T47D (cell line): ENCODE results near the gene ERGIC3.
"Not testable (repeated sequence)": the region's sequence is repeated elsewhere in the genome, so short reads cannot be mapped to it uniquely, and the experiment has no call there.

ENCODE experiments used
- DNase-seq, 2 experiments: peaks; one replicate each; pipeline versions ENCODE4 v3.0.0 to v3.0.0-alpha.2; 2011 to 2012; ENCODE audit warnings: low read depth in 1 of 2, low spot score in 1 of 2
- JUND ChIP-seq: IDR thresholded peaks from 2 replicates; pipeline ENCODE4 v1.6.1; 2012; ENCODE audit warnings: low read depth
- in situ Hi-C: cut with HindIII; loops from 2 replicates; pipeline ENCODE4 v1.10.0; 2016; ENCODE audit warnings: low sequenced_read_pairs, low pct_unique_long_range_greater_than_20kb

ERGIC3 gene

DNA sequence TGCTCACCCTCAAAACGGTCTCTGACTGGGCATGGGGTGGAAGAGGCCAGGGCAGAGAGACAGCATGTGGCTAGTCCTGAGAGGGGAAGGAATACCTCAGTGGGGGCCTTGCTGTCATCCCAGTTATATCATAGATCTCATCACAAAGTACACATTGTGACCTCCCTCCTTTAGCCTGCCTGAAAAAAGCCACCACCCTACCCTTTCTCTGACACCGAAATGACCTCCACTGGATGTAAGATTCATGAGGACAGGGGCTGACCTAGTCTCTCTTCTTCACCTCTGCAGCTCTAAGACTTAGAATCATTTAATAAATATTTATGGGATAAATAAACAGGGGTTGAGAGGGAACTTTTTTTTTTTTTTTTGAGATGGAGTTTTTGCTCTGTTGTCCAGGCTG lies 12.3 kb upstream of the ERGIC3 start, which contains the start of gene C20orf173:
Gene C20orf173, minus strand, starts transcription at position 101 of the 400 bp plus-strand sequence. CDS start 279 bp downstream, outside the sequence.
- in situ Hi-C loops, result no loop called here
- TF ChIP-seq JUND, result no peak
- no peak for DNase-seq

- no peak for DNase-seq
- TF ChIP-seq JUND, result no peak
- in situ Hi-C loops, result no loop called here
Observed at GRCh38 chr20:35539756-35540212, 2.1 kb upstream of the ERGIC3 start.

- in situ Hi-C loops, result no loop called here
- DNase-seq, result no peak
- no peak for TF ChIP-seq JUND
Observed at GRCh38 chr20:35541118-35541782, 628 bp upstream of the ERGIC3 start.

DNA sequence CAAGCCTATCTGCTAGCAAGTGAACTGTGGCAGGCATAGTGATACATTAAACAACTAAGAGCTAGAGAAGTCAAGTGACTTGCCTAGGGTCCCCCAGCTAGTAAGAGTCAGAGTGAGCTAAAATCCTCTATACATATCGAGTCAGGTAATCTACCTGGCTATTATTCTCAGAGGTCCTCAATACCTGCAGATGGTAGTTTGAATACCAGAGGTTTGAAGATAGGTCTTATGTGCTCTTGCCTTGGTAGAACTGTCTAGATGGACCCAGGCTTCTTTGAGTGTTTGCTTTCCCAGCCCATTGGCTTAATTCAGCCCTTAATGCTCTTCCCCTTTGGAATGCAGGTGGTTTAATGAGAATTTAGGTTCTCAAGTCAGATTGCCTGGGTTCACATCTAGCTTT lies 1.1 kb downstream of the ERGIC3 start:
- no peak for TF ChIP-seq JUND
- in situ Hi-C loops, result no loop called here
- DNase-seq, result no peak

DNA sequence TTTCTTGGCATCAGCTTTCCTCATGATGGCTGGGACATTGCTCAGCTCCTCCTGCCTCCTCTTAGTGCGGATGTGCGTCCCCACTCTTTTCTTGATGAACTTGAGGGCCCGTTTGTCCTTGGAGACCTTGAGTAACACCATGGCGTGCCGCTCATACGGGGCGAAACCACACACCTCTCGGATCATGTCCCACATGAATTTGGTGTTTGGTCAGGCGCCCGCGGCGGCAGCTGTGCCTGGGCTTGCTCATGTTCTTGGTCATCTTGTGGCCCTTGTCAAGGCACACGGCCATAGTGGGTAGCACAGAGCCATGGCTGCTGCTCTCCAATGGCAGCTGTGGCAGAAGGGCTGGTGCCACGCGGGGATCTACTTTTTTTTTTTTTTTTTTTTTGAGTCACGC lies 2.6 kb downstream of the ERGIC3 start:
- DNase-seq, result no peak
- no peak for TF ChIP-seq JUND
- in situ Hi-C loops, result no loop called here

DNA sequence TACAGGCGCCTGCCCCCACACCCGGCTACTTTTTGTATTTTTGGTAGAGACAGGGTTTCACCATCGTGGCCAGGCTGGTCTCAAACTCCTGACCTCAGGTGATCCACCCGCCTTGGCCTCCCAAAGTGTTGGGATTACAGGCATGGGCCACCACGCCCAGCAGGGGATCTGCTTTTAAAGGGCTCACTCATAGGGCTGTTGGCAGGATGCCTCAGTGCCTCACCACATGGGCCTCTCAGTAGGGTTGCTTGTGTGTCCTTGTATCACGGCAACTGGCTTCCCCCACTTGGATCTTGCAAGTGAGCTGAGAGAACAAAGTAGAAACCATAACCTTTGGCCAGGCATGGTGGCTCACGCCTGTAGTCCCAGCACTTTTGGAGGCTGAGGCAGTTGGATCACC lies 3.1 kb downstream of the ERGIC3 start:
- DNase-seq, in situ Hi-C loops: not testable (repeated sequence)

DNA sequence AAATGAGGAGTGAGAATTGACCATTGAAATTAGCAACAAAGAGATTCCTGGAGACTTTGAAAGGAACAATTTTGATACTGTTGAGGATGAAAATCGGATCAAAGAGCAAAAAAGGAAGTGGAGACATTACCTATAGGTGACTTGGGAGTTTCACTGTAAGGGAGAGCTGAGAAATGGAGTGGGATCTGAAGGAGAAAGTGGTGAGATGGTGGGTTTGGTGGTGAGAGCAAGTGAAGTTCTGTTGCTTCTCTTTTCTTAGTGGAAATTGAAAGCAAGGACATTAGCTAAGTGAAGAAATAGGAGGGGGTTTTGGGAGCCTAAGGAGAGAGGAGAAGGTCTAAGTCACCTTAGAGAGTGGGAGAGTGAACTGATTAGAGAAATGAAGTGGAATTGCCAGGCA lies 4.2 kb downstream of the ERGIC3 start:
- no peak for TF ChIP-seq JUND
- in situ Hi-C loops, result no loop called here
- DNase-seq, result no peak

DNA sequence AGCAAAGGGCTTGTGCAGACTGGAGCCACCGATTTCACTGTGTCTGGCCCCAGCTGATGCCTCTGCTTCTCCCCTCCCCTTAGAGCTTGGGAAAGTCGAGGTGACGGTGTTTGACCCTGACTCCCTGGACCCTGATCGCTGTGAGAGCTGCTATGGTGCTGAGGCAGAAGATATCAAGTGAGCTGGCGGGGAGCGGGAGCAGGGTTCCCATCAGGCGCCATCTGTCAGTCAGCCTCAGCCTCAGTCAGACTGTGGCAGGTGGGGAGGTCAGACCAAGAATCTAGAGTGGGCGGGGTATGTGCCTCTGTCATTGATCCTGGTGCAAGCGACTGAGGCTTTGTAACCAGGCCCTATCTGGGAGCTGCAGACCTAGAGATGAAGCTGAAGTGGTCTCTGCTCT lies 5.5 kb downstream of the ERGIC3 start:
- in situ Hi-C loops, result no loop called here
- no peak for TF ChIP-seq JUND
- no peak for DNase-seq

DNA sequence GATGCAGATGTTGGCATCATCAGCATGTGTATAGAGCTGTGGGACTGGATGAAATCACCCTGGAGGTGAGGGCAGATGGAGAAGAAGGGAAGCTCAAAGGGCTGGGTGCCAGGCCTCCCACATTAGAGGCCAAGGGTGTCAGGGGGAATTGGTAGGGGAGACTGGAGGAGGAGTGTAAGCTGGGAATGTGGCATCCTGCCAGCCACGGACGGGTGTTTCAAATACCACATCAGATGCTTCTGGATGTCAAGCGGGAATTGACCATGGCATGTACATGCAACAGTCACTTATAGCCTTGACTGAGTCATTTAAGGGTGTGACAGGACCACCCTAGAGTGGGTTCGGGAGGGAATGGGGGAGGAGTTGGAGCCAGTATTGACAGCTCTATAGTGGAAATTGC lies 9.6 kb downstream of the ERGIC3 start:
- TF ChIP-seq JUND, result no peak
- in situ Hi-C loops, result no loop called here
- DNase-seq, result no peak

- in situ Hi-C loops, result no loop called here
- no peak for TF ChIP-seq JUND
- no peak for DNase-seq
Observed at GRCh38 chr20:35552914-35553313, 11.0 kb downstream of the ERGIC3 start.

- DNase-seq, in situ Hi-C loops: not testable (repeated sequence)
Observed at GRCh38 chr20:35555461-35555860, 13.6 kb downstream of the ERGIC3 start.

GRCh38 chr20:35555951-35556645 lies 14.2 kb downstream of the ERGIC3 start:
- in situ Hi-C loops, result no loop called here
- TF ChIP-seq JUND, result no peak
- no peak for DNase-seq

DNA sequence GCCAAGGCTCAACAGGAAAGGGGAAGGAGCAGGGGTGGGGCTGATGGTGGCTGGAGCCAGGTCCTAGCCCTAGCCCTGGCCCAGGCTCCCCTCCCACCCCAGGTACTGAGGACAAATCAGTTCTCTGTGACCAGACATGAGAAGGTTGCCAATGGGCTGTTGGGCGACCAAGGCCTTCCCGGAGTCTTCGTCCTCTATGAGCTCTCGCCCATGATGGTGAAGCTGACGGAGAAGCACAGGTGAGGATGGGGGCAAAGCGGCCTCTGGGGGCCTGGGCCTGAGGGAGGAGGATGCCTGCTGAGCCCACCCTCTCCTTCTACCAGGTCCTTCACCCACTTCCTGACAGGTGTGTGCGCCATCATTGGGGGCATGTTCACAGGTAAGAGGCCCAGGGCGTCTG lies 15.0 kb downstream of the ERGIC3 start:
- no peak for TF ChIP-seq JUND
- in situ Hi-C loops, result no loop called here
- DNase-seq, result no peak

GRCh38 chr20:35558451-35558850 lies 16.6 kb downstream of the ERGIC3 start:
- no peak for DNase-seq
- no peak for TF ChIP-seq JUND
- in situ Hi-C loops, result no loop called here
